Stimulated activated CD8-positive, alpha-beta memory T cell treated with anti-CD3 and anti-CD28 coated beads, Interleukin-4, amount 100 ng/mL, for 1 hour (primary cell): Measurements from ENCODE around the gene HDAC4.

Source experiments
- DNase-seq, 2 donors: peaks; one replicate each; pipeline ENCODE4 v3.0.0-alpha.2; 2020; ENCODE audit warnings: low read depth in 2 of 2, low spot score in 1 of 2

The HDAC4 gene

GRCh38 chr2:239194731-239195317 is 206.0 kb downstream of the HDAC4 start:
- no peak for DNase-seq

DNA sequence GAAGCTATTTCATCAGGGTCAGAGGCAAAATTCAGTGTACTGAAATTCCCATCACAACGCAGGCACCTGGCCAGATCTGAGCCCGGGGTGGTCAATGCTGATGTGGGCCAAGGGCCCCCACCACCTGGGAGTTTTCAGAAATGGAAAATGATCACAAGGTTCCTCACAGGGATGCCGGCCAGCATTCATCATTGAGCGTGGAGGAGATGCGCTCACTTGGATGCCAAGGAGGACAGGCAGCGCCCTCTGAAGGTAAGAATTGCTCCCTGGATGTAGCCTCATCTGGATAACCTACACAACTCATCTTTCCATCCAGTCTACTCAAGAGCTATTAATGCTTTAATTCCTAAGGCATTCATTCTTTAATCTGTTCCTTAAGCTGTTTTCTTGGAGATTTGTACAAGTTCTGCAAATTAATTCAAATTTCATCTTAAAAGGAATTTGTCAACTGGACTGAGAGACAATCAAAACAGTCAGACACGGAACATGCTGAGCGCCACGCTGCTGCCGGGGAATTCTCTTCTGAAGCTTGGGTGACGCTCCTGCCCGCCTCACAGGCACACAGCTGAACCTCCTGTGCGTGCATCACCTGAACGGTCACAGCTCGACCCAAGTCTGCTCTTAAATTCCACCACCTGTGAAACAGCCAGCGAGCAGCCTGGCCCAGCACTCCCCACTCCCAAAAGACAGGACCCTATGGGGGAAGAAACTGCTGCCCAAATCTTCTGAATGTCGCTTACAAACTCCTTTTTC is 206.7 kb downstream of the HDAC4 start:
- no peak for DNase-seq

DNA sequence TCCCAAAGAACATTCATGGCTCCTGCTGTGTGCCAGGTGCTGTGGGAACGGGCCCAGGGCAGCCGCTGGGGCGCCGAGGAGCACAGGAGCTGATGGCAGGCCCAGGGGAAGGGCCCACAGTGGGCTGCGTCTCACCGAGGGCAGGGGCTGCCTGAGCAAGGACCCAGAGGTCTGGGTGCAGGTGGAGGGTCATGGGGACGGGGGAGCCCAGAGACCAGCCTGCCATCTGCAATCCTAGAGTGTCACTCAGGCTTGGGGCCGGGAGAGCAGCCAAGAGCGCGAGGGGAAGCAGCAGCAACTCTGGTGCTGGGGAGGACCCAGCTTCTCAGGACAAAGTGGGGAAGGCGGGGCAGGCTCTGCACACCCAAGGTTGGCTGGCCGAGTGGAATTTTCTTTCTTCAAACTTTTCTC is 207.4 kb downstream of the HDAC4 start:
- no peak for DNase-seq

DNA sequence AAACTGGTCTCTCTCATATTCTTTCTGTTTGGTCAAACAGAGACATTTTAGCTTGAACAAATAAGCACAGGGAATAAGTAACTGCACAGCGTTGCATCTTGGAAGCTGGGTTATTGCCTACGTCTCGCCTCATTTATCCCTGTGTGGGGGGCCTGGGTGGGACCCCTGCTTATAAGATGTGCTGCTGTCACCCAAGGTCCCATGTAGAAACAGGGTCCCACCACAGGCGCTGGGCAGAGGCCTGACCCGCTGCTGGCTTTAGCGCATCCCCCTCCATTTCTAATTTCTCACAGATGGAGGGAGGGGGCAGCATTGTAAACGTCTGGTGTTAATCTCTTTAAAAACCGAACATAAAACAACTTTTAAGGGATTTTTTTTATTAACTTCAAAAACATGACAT is 207.8 kb downstream of the HDAC4 start:
- no peak for DNase-seq

GRCh38 chr2:239192456-239192855 is 208.4 kb downstream of the HDAC4 start:
- no peak for DNase-seq

DNA sequence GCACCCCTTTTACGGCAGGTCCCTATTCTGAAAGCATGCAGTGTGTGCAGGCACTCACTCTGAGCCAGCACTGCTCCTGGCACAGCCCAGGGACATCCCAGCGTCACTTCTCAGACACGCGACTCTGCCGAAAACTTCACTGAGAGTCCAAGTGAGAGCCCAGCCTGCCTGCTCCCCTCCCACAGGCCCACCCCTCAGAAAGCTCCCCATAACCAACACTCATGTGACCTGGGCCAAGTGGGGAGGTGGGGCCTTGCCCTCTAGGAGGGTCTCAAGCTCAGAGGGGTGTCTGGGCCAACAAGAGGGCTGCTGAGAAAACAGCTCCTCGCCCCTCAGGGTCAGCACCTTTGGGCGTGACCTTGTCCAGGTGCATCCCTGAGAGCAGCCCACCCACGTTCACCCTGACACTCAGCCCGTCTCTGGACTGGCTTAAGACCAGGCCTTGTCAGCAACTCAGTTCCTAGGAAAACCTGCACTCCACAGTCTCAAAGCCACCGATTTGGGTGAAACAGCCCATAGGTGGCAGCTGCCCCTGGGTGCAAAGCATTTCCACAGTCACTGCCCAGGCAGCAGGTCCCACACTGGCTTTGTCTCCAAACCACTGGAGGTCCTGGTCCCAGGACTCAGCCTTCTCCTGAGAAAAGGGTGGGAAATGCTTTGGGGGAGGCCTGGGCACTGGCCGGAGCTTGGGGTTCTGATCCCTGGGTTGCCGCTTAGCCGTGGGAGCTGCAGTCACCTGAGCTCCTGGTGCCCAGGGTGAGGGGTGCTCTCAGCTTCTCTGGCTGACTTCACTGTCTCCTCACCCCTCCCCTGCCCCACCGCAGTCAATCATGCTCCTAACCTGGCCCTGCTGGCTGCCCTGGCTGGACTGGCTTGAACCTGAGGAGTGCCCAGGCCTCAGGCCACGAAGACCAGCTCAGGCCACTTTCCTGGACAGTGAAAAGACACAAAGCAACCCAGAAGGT is 209.6 kb downstream of the HDAC4 start:
- DNase-seq: no peak

DNA sequence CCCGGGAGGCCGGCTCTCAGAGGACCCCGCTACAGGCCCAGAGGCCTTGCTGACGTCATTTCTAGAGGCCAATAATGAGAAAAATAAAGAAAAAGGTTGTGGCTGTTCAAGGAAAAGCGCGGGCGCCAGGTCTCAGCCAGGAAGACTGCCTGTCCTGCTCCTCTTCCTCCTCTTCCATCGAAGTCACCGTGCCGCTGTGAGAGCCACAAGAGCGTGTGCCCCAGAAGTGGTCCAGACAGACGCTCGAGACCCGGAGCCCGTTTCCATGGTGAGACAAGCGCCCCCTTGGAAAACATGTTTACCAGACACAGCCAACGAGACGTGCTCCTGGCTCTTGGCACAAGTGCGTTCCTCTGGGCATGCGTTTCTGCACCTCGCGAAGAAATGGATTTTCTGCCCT is 210.5 kb downstream of the HDAC4 start:
- DNase-seq: no peak

GRCh38 chr2:239189711-239190131 is 211.1 kb downstream of the HDAC4 start:
- DNase-seq: no peak

GRCh38 chr2:239188536-239188935 is 212.3 kb downstream of the HDAC4 start:
- DNase-seq: no peak

GRCh38 chr2:239187464-239188253 is 213.2 kb downstream of the HDAC4 start:
- no peak for DNase-seq

DNA sequence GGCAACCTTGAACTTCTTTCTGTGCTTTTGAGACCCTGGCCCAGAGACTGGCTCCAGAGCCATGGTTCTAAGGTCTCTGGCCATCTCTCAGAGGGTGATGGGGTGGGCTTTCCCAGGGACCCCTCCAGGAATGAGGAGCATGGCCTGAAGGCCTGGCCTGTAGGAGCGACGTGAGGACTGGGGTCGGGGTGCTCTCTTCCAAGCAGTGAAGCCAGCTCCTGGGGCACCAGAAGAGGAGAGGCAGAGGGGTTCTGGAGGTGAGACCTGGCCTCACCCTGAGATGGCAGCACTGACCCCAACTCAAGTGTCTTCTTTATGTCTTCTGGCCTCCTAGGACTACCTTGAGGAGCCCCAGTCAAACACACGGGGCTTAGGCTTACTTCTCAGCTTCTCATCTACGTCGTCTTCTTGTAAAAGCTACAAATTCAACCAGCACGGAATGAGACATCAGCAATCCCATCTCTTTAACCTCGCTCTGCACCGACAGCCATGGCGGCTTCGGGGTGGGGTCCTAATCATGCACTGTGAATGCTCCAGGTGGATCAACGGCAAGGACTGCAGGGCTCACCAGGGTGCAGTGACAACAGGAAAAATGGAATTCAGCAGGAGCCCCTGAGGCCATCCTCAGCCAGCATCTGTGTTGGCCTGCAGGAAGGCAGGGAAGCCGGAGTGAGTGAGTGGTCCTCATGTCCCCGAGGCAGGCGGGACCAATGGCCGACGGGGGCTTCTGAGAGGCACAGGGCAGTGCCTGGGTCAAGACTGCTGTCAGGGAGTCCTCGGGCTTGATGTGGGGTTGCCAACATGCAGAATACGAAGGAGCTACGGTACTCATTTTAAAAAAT is 214.1 kb downstream of the HDAC4 start:
- no peak for DNase-seq

- DNase-seq: no peak
These were observed 215.6 kb downstream of the HDAC4 start for GRCh38 chr2:239184968-239185903.

DNA sequence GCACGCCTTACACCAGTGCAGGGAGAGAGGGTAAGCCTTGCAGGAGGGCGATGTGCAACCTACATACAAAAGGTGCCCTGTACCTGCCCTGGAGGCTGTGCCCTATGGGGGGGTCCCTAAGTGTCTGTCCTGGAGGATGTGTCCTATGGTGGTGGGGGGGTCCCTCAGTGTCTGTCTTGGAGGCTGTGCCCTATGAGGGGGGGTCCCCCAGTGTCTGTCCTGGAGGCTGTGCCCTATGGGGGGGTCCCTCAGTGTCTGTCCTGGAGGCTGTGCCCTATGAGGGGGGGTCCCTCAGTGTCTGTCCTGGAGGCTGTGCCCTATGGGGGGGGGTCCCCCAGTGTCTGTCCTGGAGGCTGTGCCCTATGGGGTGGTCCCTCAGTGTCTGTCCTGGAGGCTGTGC is 216.6 kb downstream of the HDAC4 start:
- DNase-seq: no peak

DNA sequence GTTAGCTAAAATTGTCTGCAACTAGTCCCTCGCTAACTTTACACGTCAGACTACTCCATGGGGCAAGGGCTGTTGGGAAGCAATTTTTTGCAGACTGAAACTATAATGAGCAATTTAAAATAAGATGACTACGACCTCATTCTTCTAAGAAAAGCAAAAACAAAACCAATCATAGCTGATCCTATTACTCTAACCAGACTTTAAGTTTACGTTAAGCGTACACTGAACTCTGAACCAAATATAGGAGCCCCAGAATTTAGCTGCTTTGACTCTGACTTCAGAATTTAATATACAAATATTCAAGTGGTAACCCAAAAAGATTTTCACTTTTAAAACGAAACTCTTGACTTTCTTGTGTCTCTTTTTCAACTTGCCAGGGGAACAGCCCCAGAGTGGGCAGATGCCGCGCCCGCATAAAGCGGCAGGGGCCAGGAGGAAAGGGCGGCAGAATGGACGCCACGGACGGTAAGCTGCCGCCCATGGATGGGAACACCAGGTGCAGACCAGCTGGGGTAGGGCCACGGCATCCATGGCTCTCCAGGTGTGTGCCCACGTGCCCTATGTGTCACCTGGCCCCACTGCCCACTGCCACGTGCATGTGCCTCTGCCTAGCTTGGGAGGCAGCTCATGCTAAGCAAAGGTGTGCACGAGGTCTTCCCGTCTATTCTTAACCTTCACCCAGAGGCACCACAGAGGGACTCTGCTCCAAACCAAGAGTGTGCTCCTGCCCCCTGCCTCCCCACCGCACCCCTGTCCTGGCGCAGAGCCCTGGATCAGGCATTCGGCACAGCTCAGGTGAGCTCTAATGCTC is 217.6 kb downstream of the HDAC4 start:
- no peak for DNase-seq

- DNase-seq: no peak
These were observed 218.8 kb downstream of the HDAC4 start for GRCh38 chr2:239181903-239182581.

DNA sequence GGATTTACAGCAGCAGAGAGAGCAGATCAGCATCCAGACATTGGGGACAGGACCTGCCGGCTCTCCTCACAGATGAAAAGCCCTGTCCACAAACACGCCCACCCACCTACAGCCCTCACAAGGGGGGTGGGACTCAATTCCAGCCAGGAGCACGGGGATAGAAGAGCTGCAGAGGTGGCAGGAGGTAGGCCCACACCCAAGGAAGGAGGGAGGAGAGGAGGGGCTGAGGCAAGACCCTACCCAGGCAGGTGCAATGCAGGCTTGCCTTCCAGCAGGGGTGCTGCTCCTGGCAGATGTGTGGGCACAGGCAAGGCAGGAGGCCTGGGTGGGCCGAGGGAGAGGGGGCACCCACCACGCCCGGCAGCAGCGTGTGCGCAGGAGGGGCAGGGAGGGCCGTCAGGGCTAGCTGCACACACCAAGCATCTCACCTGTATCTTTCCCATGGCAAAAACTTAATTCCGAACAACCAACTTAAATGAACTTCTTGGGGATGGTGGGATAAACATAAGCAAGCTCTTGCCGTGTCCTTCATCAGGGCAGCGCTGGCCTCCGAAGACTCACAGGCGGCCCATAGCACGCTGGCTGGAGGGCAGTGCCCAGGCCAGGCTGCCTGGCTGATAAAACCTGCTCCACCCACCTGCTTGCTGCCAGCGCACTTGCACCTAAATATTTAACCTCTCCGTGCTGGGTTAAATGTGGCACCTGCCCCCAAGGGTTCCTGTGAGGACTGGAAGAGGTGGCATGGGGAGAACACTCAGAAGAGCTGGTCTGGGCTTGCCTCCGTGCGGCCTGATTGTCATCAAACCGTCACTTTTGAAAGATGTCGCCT is 219.5 kb downstream of the HDAC4 start:
- DNase-seq: no peak
